ENCODE results near the gene TULP3. TPM values are rescaled to one million over a fixed set of nuclear protein-coding genes. Genes with fewer than 3 reads are reported as not detected.

TULP3 gene
- polyA plus RNA-seq, 3 donors, result 32.9 to 36.7 (median 34.0) TPM

DNA sequence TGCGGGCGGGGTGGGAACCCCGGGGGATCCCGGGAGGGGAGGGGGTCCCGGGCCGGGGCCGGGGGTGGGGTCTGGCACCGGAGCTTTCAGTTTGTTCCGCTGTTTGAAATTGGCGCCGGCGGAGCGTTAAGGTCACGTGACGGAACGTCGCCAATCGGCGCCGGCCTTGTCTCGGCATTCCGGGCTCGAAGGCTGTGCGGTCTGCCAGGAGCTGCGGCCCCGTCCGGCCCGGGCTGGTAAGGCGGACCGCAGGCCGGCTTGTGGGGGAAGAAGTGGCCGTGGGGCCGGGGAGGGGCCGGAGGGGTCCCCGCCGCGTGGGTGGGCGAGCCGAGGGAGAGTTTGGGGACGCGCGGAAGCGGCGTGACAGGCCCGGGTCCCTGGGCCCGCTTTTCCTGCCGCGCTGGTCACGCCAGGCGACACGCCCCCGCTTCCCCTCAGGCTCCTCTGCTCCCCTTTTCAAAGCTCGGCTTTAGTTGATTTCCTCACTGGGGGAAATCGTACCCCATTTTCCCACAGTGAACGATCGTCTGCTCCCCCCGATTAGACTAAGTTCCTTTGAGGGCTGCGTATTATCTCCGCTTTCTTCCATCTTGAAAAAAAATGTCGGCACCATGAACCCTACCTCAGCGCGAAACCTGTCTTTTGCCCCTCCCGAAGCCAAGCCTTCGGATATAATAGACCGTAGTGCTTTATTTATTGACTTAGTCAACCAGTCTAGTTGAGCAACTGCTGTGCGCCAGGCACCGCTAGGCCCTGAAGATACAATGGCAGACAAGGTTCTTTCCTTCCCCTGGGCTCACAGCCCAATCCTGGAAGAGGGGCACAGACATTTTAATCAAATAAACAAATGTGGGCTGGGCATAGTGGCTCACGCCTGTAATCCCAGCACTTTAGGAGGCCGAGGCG lies 13.4 kb upstream of the TULP3 start, which contains the start of the genes FOXM1 and RHNO1:
Gene FOXM1, minus strand, starts transcription at position 128 of the 906 bp plus-strand sequence. CDS start 2,696 bp downstream, outside the sequence.
Gene RHNO1, plus strand, starts transcription at position 177 of the 906 bp plus-strand sequence. CDS start 8,144 bp downstream, outside the sequence.
- DNase-seq (ENCODE audit: low read depth in 3 of 3, low spot score in 2 of 3), result peak in 2 of 3 donors; percentile 81 to 83

DNA sequence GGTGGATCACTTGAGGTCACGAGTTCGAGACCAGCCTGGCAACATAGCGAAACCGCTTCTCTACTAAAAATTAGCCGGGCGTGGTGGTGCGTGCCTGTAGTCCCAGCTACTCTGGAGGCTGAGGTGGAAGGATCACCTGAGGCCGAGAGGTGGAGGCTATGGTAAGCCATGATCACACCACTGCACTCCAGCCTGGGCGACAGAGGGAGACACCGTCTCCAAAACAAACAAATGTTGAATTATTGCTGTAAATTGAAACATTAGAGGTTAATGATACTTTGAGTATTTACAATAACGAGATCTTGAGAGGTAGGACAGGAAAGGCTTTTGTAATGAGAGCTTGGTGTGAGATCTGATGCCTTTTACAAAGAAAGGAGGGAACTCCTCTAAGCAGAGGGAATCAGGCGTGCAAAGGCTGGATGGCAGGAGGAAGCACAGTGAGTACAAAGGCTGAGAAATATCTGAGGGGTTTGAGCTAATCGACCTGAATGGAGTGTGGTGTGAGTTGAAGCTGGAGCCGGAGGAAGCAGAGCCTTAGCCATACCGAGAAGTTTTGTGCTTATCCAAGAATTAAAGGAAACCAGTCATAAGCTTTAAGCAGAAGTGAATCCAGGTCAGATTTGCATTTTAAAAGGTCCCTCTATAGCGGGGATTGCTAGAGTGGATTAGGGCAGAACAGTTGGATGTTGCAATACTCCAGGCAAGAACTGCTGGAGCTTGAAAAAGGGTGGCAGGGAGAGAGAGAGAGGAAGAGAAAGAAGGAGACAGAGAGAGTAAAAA lies 12.5 kb upstream of the TULP3 start:
- no peak for DNase-seq (ENCODE audit: low read depth in 3 of 3, low spot score in 2 of 3)

DNA sequence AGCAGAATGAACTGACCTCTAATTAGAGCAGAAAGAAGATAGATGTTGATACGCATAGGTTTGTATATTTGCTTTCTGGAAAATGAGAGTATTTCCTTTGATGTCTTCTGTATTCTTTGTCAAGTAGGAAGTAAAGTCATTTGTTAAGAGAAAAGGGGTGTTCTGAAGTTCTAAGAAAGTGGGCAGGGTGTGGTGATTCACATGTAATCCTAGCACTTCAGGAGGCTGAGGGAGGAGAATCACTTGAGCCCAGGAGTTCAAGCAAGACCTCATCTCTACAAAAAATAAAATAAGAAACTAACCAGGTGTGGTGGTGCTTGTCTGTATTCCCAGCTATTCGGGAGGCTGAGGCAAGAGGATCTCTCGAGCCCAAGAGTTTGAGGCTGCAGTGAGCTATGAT lies 10.8 kb upstream of the TULP3 start:
- no peak for DNase-seq (ENCODE audit: low read depth in 3 of 3, low spot score in 2 of 3)

DNA sequence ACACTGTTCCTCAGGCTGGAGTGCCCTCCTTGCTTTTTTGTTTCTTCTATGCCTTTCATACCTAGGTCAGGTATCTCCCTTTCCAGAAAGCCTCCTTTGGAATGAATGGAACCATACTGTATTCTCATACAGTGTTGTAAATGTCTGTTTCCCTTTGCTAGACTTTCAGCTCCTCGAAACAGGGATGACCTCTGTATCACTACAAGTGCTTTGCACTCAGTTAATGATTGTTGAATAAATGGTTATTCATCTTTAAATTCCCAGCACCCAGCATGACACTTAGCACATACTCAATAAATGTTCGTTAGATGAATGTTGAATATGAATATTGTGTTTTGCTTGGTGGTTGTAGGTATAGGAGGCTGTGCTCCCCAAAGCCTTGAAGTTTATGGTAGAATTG lies 5.9 kb upstream of the TULP3 start:
- no peak for DNase-seq (ENCODE audit: low read depth in 3 of 3, low spot score in 2 of 3)

DNA sequence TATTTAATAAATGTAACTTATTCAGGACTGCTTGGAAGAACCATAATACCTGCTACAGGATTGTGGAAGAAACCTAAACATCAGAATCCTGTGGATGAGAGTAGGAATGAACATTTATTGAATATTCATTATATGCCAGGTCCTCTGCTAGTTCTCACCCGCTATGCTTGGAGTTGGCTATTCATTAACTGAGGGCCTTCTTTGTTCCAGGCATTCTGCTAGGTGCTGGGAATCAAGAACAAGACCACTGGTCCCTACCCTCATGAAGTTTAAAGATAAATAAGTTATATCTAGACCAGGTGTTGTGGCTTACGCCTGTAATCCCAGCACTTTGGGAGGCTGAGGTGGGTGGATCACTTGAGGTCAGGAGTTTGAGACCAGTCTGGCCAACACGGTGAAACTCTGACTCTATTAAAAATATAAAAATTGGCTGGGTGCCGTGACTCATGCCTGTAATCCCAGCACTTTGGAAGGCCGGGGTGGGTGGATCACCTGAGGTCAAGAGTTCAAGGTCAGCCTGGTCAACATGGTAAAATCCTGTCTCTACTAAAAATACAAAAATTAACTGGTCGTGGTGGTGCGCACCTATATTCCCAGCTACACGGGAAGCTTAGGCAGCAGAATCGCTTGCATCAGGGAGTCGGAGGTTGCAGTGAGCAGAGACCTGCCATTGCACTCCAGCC lies 3.8 kb upstream of the TULP3 start:
- no peak for DNase-seq (ENCODE audit: low read depth in 3 of 3, low spot score in 2 of 3)

DNA sequence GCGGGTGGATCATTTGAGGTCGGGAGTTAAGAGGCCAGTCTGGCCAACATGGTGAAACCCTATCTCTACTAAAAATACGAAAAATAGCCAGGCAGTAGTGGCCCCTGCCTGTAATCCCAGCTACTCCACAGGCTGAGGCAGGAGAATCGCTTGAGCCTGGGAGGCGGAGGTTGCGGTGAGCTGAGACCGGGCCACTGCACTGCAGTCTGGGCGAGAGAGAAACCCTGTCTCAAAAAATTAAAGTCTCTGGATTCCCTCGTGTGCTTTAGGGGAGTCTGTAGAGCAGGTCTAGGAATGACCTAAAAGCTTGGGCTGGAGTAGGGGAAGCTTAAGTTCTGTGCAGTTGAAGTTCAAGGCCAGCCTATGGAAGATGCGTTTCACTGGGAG lies 697 bp upstream of the TULP3 start:
- DNase-seq (ENCODE audit: low read depth in 3 of 3, low spot score in 2 of 3), result no peak

DNA sequence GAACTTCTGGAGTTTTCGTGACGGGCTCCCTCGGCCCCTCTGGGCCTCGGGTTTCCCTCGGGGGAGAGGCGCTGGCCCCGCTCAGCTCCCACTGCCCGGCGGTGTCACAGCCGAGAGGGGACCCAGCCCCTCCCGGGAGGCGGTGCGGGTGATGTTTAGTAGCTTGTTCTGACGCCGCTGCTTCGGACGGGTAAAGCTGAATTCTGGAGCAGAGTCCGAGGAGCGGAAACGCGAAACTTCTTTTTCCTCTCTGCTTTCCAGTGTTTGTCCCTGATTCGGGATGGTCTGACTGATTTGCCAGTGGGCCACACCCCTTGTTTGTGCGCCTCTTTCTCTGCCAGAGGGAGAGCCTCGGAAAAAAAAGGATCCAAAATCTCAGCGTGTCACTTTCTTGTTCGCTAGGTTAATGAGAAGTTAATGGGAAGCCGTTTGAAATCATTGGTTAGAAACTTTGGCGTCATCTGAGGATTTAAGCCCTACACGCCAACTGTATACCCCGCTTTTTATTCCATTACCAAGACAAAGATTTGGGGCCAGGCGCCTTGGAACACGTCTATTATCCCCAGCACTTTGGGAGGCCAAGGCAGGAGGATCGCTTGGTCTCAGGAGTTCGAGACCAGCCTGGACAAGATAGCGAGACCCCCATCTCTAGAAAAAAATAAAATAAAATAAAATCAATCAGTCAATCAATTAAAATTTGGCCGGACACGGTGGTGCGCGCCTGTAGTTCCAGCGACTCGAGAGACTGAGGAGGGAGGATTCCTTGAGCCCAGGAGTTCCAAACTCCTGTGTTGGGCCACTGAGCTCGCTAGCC lies 756 bp downstream of the TULP3 start:
- peak in 1 of 3 donors; percentile 57 for DNase-seq (ENCODE audit: low read depth in 3 of 3, low spot score in 2 of 3)

DNA sequence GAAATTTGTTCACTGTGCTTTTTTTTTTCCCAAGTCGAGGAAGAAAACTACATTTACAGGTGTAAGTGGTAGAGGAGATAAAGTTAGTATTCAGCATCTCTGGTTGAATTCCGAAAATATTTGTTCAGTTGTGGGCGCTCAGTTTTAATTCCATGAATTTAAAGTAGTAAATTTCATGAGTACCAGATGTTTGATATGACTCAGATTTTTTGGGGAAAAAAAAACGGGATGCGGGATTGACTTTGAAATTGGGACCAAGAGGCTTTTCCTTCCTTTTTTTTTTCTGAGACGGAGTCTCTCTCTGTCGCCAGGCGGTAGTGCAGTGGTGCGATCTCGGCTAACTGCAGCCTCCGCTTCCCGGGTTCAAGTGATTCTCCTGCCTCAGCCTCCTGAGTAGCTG lies 1.6 kb downstream of the TULP3 start:
- no peak for DNase-seq (ENCODE audit: low read depth in 3 of 3, low spot score in 2 of 3)

DNA sequence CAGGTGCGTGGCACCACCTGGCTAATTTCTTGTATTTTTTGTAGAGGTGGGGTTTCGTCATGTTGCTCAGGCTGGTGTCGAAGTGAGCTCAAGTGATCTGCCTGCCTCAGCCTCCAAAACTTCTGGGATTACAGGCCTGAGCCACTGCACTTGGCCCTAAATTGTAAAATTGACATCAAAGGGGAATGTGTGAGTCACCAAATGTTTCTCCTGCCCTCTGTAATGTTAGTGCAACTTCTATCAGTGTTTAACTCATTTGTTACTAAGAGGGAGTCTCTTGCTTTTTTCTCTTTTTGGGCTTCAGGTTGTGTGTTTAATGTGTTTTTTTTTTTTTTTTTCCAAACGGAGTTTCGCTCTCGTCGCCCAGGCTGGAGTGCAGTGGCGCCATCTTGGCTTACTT lies 2.3 kb downstream of the TULP3 start:
- no peak for DNase-seq (ENCODE audit: low read depth in 3 of 3, low spot score in 2 of 3)

DNA sequence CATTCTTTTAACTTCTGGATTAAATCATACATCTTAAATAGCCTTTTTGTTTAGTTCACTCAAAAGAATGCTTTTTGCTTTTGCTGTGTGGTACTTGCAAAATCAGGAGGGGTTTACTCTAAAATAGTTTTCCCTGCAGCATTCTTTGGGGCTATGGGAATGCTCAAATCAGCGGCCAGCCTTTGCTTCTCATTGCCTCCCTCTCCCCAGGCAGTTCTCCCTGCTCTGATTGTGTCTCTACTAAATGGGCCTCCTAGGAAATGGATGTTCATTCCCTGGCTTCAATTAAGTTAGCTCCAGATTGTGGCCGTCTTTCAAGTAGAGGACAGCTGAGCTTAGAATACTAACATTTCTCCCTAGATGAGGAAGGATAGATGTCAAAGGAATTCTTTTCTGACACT lies 4.4 kb downstream of the TULP3 start:
- no peak for DNase-seq (ENCODE audit: low read depth in 3 of 3, low spot score in 2 of 3)

DNA sequence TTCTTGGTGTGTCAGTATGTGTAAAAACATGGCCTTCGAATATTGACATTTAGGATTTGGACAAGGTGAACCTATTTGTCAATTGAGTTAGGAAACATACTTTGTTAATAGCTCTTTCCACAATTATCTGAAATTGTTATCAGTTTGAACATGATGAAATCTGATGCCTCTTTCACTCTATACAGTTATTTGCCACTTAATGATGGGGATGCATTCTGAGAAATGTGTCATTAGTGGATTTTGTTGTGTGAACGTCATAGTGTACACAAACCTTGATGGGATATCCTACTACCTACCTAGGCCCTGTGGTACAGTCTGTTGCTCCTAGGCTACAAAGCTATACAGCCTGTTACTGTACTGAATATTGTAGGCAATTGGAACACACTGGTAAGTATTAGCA lies 4.8 kb downstream of the TULP3 start:
- no peak for DNase-seq (ENCODE audit: low read depth in 3 of 3, low spot score in 2 of 3)

DNA sequence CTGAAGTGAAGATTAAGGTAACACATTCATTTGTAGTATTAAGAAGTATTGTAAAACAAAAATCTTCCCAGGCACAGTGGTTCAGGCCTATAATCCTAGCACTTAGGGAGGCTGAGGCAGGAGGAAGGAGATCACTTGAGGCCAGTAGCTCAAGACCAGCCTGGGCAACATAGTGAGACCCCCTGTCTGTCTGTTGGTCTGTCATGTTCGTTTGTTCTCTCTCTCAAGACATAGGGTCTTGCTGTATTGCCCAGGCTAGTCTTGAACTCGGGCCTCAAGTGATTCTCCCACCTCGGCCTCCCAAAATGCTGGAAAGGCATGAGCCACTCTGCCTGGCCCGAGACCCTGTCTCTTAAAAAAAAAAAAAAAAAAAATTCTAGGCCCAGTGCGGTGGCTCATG lies 6.7 kb downstream of the TULP3 start:
- DNase-seq (ENCODE audit: low read depth in 3 of 3, low spot score in 2 of 3), result no peak

DNA sequence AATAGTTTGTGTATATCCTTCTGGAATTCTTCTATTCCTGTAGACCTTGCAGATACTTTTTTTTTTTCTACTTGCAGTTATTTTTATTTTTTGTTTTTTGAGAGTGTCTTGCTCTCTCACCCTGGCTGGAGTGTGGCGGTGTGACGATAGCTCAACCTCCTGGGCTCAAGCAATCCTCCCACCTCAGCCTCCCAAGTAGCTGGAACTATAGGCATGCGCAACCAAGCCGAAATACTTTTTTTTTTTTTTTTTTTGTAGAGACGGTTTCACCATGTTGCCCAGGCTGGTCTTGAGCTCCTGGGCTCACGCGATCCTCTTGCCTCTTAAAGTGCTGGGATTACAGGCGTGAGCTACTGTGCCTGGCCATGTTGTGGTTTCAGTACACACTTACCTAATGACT lies 10.0 kb downstream of the TULP3 start:
- no peak for DNase-seq (ENCODE audit: low read depth in 3 of 3, low spot score in 2 of 3)

DNA sequence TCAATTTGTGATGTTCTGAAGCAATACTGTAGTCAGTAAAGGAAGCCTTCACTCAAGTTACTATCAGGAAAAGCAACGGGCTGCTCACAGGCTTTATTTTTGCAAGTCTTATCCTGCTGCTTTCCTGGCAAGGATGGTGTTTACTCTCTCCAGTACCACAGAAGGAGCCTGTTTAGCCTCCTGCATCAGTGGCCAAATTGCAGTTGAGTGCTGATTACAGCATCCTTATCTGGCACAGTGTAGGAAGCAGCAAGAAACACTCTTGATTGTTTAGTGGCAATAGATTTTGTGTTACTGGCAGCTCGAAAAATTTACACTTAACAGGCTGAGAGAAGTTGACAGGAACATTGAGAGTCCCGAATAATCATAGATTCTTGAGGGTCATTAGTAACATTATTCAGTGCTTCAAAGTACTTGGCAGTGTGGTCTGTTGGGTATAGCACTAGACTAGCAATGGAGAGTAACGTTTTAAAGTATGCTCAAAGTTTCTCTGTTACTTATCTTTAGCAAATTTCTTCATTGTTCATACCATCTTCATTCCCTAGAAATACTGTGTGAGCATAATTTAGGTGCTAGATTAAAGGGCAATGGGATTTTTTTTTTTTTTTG lies 11.7 kb downstream of the TULP3 start:
- DNase-seq (ENCODE audit: low read depth in 3 of 3, low spot score in 2 of 3), result no peak

DNA sequence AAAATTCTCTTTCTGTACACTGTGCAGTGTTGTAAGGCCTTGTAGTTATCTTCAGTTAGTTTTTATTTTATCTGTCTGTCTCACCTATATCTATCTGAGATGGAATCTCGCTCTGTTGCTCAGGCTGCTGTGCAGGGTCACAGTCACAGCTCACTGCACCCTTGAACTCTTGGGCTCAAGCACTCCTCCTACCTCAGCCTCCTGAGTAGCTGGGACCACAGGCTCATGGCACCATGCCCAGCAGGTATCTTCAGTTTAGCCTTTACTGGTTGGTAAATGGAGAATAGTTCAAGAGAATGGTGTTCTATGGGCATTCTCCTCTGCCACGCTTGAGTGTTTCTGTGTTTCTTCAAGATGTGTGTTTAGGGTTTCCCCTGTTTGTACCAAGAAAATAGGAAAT lies 13.6 kb downstream of the TULP3 start:
- no peak for DNase-seq (ENCODE audit: low read depth in 3 of 3, low spot score in 2 of 3)

DNA sequence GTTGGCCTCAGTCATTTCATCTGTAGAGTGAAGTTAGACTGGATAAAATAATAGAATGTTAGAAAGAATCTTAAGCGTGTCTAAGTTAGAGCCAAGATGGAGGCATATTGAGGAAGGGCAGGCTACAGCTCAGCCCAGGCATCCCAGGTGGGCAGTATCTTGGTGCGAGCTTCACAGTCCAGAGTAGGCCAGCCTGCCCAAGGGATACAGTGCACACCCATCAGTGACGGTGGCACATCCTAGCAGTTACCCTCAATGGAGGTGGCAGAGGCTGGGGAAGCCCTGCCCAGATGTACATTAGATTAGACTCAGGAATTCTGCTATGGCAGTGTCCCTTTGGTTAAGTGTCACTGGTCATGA lies 21.5 kb downstream of the TULP3 start:
- DNase-seq (ENCODE audit: low read depth in 3 of 3, low spot score in 2 of 3), result no peak

DNA sequence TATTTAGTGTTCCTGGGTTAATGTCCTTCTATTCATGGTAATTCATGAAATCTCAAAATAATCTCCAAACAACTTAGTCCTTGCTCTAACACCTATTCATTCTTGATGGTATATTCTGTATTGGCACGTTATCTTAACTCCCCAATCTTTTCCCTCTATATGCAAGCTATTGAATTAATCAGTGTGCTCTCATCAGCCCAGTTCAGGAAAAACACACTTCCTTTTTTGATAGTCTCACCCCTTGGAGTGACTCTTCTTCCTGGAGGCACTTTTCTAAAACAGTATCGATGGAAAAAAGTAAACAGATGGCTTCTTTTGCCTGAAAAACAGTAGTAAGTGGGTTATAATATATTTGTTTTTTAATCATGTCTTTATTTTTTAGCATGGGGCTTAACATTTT lies 28.6 kb downstream of the TULP3 start:
- no peak for DNase-seq (ENCODE audit: low read depth in 3 of 3, low spot score in 2 of 3)

DNA sequence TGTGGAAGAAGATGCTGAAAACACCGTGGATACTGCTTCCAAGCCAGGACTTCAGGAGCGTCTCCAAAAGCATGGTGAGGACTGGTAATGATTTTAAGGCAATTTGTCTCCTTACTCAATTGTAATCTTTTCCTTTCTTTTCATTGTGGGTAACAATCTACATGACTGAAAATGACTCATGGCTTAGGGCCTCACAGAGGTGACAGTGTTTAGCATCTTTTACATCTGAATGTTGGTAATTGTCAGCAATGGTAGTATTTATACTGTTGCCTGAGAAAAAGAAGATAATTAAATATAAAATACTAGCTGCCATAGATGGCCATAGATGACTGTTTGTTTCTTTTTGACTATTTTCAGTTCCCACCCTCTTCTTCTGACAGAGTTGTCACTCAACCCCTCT lies 31.6 kb downstream of the TULP3 start:
- DNase-seq (ENCODE audit: low read depth in 3 of 3, low spot score in 2 of 3), result no peak

DNA sequence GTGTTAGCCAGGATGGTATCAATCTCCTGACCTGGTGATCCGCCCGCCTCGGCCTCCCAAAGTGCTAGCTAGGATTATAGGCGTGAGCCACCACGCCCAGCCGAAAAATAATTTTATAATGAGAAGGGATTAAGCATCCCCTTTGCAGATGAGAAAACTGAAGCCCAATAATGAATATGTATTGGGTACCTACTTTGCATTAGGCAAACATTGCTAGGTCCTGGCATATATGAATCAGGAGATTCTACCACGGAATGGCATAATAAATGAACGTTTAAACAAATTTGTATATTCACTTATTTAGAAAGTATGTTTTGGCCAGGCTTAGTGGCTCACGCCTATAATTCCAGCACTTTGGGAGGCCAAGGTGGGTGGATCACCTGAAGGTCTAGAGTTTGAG lies 32.4 kb downstream of the TULP3 start:
- no peak for DNase-seq (ENCODE audit: low read depth in 3 of 3, low spot score in 2 of 3)

DNA sequence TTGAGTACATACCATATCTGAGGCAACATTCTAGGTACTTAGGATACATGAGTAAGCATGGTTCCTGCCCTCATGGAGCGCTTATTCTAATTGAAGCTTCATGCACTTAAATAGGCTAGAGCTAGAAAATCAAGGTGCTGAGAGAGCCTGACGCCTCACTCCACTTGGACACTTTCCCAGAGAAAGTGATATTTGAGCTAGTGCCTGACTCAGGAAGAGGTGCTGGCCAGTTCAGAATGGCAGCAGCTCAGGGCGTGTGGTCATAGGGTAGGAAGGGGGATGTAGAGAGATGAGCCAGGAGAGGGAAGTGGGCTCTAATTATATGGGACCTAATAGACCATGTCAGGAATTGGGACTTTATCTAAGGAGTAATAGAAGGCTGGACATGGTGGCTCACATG lies 33.3 kb downstream of the TULP3 start:
- no peak for DNase-seq (ENCODE audit: low read depth in 3 of 3, low spot score in 2 of 3)

Data from right renal cortex interstitium (tissue), 3 donors.